ENCODE results near the gene ZNF277. TPM values are rescaled to one million over a fixed set of nuclear protein-coding genes. Genes with fewer than 3 reads are reported as not detected.

The ZNF277 gene
- total RNA-seq, 1 donor from 2014 or later: 21.6 TPM

DNA sequence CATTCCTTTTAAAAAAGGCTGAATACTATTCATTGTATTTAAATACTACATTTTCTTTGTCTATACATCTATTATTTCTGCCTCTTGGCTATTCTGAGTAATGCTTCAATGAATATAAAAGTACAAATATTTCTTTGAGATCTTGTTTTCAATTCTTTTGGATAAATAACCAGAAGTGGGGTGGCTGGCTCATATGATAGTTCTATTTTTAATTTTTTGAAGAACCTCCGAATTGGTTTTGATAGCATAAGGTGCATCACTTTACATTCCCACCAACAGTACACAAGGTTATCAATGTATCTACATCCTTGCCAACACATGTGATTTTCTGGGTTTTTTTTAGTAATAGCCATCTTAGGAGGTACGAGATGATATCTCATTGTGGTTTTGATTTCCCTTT lies 72.5 kb downstream of the ZNF277 start:
- Histone ChIP-seq H3K4me1 (peaks cover 12% of the 10 kb centered on the region), H3K27ac (no peak overlapping the region), H3K9me3 (no peaks in the 10 kb centered on the region), H3K4me3 (no peak overlapping the region), H3K27me3 (no peaks in the 10 kb centered on the region), H3K36me3 (no peaks in the 10 kb centered on the region)
- intact Hi-C loops (cut with DNase I): no loop called here
- TF ChIP-seq POLR2A (IDR thresholded peaks at IDR 0.05) (no peak), POLR2AphosphoS5 (IDR thresholded peaks at IDR 0.05; ENCODE audit: insufficient read depth in 1 of 2, low read depth in 1 of 2) (no peak)
- TF ChIP-seq, protein P1, sequence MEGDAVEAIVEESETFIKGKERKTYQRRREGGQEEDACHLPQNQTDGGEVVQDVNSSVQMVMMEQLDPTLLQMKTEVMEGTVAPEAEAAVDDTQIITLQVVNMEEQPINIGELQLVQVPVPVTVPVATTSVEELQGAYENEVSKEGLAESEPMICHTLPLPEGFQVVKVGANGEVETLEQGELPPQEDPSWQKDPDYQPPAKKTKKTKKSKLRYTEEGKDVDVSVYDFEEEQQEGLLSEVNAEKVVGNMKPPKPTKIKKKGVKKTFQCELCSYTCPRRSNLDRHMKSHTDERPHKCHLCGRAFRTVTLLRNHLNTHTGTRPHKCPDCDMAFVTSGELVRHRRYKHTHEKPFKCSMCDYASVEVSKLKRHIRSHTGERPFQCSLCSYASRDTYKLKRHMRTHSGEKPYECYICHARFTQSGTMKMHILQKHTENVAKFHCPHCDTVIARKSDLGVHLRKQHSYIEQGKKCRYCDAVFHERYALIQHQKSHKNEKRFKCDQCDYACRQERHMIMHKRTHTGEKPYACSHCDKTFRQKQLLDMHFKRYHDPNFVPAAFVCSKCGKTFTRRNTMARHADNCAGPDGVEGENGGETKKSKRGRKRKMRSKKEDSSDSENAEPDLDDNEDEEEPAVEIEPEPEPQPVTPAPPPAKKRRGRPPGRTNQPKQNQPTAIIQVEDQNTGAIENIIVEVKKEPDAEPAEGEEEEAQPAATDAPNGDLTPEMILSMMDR (IDR thresholded peaks at IDR 0.05): no peak
- DNase-seq (ENCODE audit: extremely low spot score in 2 of 2): no peak

DNA sequence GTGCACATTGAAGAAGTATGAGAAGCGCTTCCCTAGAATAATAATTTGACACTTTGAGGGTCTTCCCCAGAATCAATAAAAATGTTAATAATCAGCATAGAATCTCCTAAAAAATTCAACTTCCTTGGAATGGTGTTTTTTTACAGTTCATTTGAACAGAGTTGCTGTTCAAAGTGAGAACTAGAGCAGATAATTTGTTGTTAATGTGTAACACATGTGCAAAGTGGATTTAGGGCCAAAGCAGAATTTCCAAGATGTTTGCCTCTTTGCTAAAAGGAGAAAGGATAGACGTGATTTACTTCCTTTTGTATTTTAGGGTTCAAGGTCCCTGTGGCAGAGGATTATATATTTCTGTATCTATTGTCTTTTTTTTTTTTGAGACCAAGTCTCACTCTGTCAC lies 73.8 kb downstream of the ZNF277 start:
- Histone ChIP-seq H3K36me3 (no peaks in the 10 kb centered on the region), H3K4me1 (peaks cover 12% of the 10 kb centered on the region), H3K27me3 (no peaks in the 10 kb centered on the region), H3K9me3 (no peaks in the 10 kb centered on the region), H3K27ac (no peak overlapping the region), H3K4me3 (no peak overlapping the region)
- intact Hi-C loops (cut with DNase I): no loop called here
- DNase-seq (ENCODE audit: extremely low spot score in 2 of 2): no peak
- TF ChIP-seq POLR2AphosphoS5 (IDR thresholded peaks at IDR 0.05; ENCODE audit: insufficient read depth in 1 of 2, low read depth in 1 of 2): no peak
- TF ChIP-seq POLR2A (IDR thresholded peaks at IDR 0.05): no peak
- TF ChIP-seq, protein P1 (IDR thresholded peaks at IDR 0.05): no peak

DNA sequence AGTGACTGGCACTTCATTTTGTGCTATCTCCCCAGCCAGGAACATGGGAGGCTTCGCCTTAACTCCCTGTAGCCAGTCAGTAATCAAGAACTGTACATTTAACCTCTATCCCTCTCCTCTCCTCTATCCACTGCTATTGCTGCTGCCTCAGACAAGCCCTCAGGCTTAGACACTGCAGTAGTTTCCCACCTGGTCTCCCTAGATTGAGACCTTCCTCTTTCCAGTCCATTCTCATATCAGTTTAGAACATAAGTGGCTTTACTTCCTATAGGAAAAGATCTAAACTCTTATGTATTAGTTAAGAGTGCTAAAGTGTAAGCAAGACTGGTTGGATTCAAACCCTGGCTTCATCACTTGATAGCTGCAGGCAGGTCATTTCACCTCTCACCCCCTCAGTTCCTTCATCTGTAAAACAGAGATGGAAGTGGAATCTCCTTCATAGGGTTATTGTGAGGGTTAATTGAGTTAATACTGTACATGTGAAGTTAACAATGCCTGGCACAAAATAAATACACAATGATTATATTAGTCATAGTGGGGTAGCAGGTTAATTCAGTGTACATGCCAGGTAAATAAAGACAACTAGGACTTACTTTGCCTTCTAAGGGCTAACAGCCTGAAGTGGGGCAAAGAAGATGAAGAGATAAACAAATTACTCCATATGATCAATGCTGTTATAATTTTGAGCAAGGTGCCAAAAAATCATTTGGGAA lies 76.1 kb downstream of the ZNF277 start:
- no peak for TF ChIP-seq POLR2AphosphoS5 (IDR thresholded peaks at IDR 0.05; ENCODE audit: insufficient read depth in 1 of 2, low read depth in 1 of 2)
- no peak for TF ChIP-seq POLR2A (IDR thresholded peaks at IDR 0.05)
- TF ChIP-seq, protein P1 (IDR thresholded peaks at IDR 0.05): no peak
- Histone ChIP-seq H3K4me3 (no peak overlapping the region), H3K27ac (no peak overlapping the region), H3K9me3 (no peaks in the 10 kb centered on the region), H3K27me3 (no peaks in the 10 kb centered on the region), H3K36me3 (peaks cover 0 to 2% of the 10 kb centered on the region in 2 donors), H3K4me1 (peaks cover 12% of the 10 kb centered on the region)
- intact Hi-C loops (cut with DNase I): no loop called here
- DNase-seq (ENCODE audit: extremely low spot score in 2 of 2): no peak

DNA sequence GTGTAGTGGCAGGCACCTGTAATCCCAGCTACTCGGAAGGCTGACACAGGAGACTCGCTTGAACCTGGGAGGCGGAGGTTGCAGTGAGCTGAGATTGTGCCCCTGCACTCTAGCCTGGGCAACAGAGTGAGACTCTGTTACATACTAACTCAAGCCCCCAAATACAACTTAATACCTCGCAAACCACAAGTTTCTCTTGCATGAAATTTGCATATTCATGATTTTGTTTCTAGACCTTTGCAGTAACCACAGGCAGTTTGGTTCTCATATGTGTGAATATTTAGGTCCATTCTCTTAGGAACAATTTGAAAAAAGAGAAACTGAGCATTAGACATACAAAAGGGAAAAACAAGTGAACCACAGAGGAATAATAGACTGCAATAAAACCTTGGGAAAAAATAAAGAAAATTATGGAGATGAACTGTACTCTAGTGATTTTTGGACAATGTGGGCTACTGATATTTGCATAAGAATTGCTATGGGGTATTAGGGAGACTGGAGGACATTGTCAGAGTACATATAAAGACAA lies 77.0 kb downstream of the ZNF277 start:
- intact Hi-C loops (cut with DNase I): no loop called here
- Histone ChIP-seq H3K9me3 (no peaks in the 10 kb centered on the region), H3K4me1 (peaks cover 12% of the 10 kb centered on the region), H3K27ac (no peak overlapping the region), H3K27me3 (no peaks in the 10 kb centered on the region), H3K36me3 (peaks cover 0 to 4% of the 10 kb centered on the region in 2 donors), H3K4me3 (no peak overlapping the region)
- DNase-seq (ENCODE audit: extremely low spot score in 2 of 2): no peak
- no peak for TF ChIP-seq POLR2A (IDR thresholded peaks at IDR 0.05)

DNA sequence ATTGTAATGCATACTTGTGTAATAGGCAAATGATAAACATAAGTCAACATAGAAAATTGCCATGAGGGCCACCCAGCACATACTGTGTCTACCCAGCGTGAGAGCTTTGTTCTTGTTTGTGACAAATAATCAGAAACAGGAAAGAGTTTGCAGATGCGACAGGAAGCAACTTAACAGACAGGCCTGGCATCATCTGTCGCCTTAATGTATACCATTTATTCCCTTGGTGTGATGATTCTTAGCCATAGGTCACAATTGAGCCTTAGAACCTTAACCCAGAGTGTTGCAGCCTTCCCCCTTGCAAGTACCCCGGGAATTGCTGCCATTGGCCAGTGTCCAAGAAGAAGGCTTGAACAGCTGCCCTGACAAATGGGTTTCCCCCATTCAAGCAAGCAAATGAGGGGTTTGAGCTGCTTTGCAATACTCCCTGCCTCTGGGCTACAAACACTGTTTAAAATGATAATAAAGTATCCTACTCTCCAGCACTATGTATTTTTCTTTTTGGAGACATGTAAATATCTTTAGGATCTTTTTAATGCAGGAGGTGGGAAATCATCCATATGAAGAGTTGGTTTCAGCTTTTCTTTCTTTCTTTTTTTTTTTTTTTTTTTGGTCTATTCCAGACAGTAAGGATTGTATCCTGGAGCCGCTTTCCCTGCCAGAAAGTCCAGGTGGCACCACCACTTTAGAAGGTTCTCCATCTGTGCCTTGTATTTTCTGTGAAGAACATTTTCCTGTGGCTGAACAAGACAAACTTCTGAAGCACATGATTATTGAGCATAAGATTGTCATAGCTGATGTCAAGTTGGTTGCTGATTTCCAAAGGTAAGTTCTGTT lies 80.0 kb downstream of the ZNF277 start:
- TF ChIP-seq, protein P1 (IDR thresholded peaks at IDR 0.05): no peak
- TF ChIP-seq POLR2AphosphoS5 (IDR thresholded peaks at IDR 0.05; ENCODE audit: insufficient read depth in 1 of 2, low read depth in 1 of 2): no peak
- no peak for TF ChIP-seq POLR2A (IDR thresholded peaks at IDR 0.05)
- Histone ChIP-seq H3K4me3 (no peak overlapping the region), H3K9me3 (no peaks in the 10 kb centered on the region), H3K4me1 (peaks cover 11% of the 10 kb centered on the region), H3K27me3 (no peaks in the 10 kb centered on the region), H3K27ac (no peak overlapping the region), H3K36me3 (peaks cover 0 to 13% of the 10 kb centered on the region in 2 donors)
- DNase-seq (ENCODE audit: extremely low spot score in 2 of 2): no peak
- intact Hi-C loops (cut with DNase I): no loop called here

All from vagina (tissue), 2 donors.